Daoy (cell line): Measurements from ENCODE around the gene YAF2. TPM values are rescaled to one million over a fixed set of nuclear protein-coding genes. Genes with fewer than 3 reads are reported as not detected.
"Not testable (repeated sequence)": the region's sequence is repeated elsewhere in the genome, so short reads cannot be mapped to it uniquely, and the experiment has no call there.

Source experiments
- DNase-seq: peaks from one replicate; pipeline ENCODE4 v3.0.0-alpha.2; 2015; ENCODE audit warnings: low read depth
- total RNA-seq: library from RNA; depleted of rRNA; stranded (reverse); fragments of >200 nt; shearing (Covaris generic); gene quantifications from 2 replicates; pipeline ENCODE4 v1.2.3, GENCODE V29; 2014

The YAF2 gene
- total RNA-seq, 1 experiment from 2014 or later: 16.7 TPM

GRCh38 chr12:42196723-42197603, 41.1 kb downstream of the YAF2 start:
- DNase-seq: no peak

- DNase-seq: no peak
Observed at GRCh38 chr12:42192686-42193085, 45.4 kb downstream of the YAF2 start.

- no peak for DNase-seq
Observed at GRCh38 chr12:42192258-42192657, 45.8 kb downstream of the YAF2 start.

- DNase-seq: no peak
Observed at GRCh38 chr12:42190376-42190775, 47.7 kb downstream of the YAF2 start.

GRCh38 chr12:42188275-42188674, 49.8 kb downstream of the YAF2 start:
- DNase-seq: not testable (repeated sequence)

- no peak for DNase-seq
Observed at GRCh38 chr12:42187799-42188198, 50.2 kb downstream of the YAF2 start.

- no peak for DNase-seq
Observed at GRCh38 chr12:42186793-42187192, 51.3 kb downstream of the YAF2 start.

- DNase-seq: no peak
Observed at GRCh38 chr12:42182394-42182793, 55.7 kb downstream of the YAF2 start.

GRCh38 chr12:42180990-42181596, 57.0 kb downstream of the YAF2 start:
- DNase-seq: no peak

- no peak for DNase-seq
Observed at GRCh38 chr12:42178101-42178500, 59.9 kb downstream of the YAF2 start.

GRCh38 chr12:42174978-42175377, 63.1 kb downstream of the YAF2 start:
- no peak for DNase-seq

- DNase-seq: no peak
Observed at GRCh38 chr12:42173961-42174521, 64.0 kb downstream of the YAF2 start.

GRCh38 chr12:42172441-42173210, 65.4 kb downstream of the YAF2 start:
- no peak for DNase-seq

GRCh38 chr12:42167711-42168110, 70.3 kb downstream of the YAF2 start:
- no peak for DNase-seq

- DNase-seq: no peak
Observed at GRCh38 chr12:42166501-42166900, 71.5 kb downstream of the YAF2 start.

GRCh38 chr12:42163913-42164312, 74.1 kb downstream of the YAF2 start:
- DNase-seq: no peak

- DNase-seq: no peak
Observed at GRCh38 chr12:42162965-42163364, 75.1 kb downstream of the YAF2 start.

GRCh38 chr12:42162193-42162592, 75.9 kb downstream of the YAF2 start:
- no peak for DNase-seq

- DNase-seq: no peak
Observed at GRCh38 chr12:42161529-42161928, 76.5 kb downstream of the YAF2 start.

- DNase-seq: no peak
Observed at GRCh38 chr12:42156232-42156631, 81.8 kb downstream of the YAF2 start.

GRCh38 chr12:42145552-42146215, 92.4 kb downstream of the YAF2 start:
- DNase-seq: peak; percentile 2

GRCh38 chr12:42145197-42145549, 92.9 kb downstream of the YAF2 start:
- peak; percentile 21 for DNase-seq
